ENCODE data around the gene WNT10A.
"Not testable (repeated sequence)": the region's sequence is repeated elsewhere in the genome, so short reads cannot be mapped to it uniquely, and the experiment has no call there.

The WNT10A gene

DNA sequence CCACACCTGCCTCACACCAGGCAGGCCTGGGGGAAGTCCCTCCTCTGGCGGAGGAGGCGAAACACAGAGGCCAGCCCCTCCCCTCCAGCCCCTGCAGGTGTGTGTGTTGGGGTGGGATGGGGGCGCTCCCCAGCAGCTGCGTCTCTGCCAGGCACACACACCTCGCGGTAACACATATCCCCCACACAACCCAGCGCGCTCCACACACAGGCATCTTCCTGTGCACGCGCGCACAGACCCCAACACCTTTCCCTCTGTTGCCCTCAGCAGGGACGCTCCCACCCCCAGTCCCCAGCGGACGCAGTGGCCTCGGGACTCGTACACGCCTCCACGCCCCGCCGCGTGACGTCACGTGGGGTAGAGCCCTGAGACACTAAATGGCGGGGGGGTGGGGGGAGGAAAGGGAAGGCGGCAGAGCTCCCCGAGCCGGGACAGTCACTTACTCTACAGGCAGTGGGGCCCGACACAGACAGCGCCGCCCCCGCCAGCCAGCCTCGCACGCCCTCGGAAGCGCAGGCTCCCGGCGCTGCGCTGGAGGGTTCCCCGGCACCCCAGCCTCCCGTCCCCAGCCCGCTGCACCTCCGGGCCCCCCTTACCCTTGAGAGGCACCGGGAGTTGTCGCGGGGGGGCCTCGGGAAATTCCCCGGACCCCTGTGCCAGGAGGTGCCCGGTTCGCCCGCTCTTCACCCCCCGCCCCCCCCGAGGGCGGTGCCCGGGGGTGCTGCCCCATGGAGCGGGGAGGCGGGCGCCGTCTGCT is at the start of gene WNT10A:
WNT10A (plus strand) TSS at position 751 of the 757 bp plus-strand sequence. CDS start 144 bp downstream, outside the sequence.
- DNase-seq, result peak; percentile 31

DNA sequence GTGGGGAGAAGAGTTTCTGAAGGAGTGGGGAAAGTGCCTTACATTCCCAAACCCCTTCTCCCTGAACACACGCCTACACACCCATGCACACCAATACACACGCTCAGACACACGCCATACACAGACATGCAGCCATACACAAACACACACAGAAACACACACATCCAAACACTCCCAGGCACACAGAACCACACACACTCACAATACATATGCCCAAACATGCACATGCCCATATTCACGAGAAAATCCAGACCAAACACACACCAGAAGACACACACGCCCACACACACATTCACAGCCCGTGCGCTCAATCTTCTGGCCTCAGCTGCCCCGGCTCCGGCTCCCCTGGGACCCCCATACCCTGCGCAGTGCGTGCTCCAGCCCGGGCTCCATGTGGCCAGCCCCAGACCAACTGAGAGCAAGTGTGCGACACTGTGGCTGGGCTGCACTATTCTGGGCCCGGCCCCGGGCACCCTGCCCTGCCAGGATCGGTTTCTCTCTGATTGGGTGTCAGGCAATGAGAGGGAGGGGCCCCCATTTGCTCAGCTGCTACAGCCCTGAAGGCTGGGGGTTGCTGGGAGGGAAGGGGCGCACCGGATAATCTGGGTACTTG is 49.2 kb upstream of the WNT10A start, which contains the start of gene PRKAG3:
PRKAG3 (minus strand) TSS at position 426 of the 613 bp plus-strand sequence.
- no peak for DNase-seq

DNA sequence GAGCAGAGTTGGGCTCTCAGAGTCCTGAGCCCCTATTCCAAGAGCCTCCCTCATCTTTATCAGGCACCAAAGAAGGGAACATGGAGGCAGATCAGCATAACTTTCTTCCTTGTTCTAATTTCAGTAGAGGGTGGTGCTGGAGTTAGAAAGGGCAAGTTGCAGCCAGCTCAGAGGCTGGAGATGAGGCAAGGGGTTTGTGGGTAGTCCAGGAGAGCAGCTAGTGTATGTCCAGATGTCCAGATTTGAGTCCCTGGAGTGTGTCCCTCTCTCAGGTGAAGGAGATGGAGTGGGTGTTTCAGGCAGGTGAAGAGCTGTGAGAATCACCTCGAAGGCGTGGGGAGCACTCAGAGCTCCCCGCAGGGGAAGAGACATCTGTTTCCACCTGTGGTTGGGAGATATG is 48.6 kb upstream of the WNT10A start:
- DNase-seq, result no peak

DNA sequence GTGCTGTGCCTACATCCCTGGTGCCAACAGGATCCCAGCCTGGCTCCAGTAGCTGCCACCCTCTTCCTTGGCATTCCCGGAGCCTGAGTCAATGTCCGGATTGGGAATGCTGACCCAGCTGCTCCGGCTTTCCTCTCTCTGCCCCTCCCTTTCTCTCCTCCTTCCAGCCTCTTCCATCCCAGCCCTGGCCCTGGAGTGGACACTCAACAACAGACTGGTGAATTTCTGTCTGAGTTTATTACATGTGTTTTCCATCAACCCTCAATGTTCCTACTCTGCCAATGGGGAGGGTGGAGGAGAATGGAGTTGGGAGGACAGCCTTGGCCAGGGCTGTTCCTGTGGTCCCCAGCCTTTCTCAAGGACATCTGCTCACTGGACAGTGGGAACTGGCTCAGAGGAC is 48.1 kb upstream of the WNT10A start:
- DNase-seq, result no peak

DNA sequence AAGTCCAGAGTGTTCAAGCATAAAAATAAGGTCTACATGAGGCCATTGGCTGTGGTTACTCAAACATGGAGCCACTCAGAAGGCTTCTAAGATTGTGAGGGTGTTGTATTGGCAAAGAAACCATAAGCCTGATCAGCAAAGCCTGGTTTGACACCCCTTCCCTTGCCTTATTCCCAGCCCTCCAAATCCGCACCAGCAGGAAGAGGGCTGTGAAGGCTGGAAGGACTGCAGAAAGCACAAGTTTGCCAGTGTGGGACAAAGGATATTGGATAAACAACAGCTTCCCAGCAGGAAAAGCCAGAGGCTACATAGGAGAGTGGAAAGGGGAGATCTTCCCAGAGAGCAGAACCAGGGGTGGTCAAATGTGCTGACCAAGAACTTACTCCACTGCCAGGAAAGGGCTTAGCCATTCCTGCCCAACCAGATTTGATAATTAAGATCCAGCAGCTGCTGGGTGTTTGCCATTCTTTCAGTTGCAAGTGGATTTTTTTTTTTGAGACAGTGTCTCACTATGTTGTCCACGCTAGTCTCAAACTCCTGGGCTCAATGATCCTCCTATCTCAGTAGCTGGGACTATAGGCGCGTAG is 47.5 kb upstream of the WNT10A start:
- DNase-seq, result no peak

DNA sequence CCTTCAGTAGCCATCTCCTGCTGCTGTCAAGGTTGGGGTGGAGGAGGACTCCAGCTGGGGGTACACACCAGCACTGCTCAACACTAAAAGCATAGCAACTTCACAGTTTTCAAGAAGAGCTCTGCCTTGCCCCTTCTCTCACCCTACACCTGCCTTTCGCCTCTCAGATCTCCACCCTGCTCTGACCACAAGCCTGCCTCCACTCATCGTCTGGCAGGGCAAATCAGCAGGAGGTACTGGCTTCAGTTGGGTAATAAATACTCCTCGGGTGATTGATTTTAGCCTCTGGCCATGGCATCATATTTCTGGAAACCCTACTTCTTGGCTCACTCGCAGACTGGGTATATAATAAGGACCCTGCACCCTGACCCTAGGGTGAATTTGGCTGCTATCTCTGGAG is 46.0 kb upstream of the WNT10A start:
- no peak for DNase-seq

DNA sequence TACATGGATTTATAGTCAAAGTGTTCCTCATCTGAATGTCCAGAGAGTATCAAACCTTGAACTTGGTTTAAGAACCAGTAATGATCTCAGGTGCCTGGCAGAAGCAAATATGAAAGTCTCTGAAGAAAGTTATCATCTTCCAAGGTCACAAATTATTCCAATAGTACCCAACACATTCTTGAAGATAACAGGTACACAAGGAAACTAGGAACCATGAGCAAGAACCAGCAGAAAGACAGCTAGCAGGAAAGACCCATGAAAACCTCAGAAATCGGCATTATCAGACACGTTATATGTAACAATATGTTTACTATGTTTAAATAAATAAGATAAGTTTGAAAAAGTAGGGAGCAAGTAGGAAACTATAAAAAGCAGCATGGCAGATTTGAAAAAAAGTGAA is 43.2 kb upstream of the WNT10A start:
- no peak for DNase-seq

DNA sequence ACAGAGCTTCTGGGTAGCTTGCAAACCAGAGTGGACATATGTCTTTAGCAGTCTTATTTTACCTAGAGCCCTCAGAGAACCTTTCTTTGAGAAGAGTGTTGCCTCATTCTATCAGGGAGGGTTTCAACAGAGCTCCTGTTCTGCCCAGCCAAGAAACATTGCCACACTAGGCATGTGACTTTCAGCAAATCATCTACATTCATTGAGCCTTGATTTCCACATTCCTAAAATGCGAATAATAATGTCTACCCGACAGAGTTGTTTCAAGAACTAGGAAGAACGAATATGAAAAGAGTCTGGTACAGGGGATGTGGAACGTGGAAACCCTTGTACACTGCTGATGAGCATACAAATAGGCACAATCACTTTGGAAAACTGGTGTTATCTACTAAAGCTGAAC is 41.2 kb upstream of the WNT10A start:
- peak; percentile 67 for DNase-seq

DNA sequence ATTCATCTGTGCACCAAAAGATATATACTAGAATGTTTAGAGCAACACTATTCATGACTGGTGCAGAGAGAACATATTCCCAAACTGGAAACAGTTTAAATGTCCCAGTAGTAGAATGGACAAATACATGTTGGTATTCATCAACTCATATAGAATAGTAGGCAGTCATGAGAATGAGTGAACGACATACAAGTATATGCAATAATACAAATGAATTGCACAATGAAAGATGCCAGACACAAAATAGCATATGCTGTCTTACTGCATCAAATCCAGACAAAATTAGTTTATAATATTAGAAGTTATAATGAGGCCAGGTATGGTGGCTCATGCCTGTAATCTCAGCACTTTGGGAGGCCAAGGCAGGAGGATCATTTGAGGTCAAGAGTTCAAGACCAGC is 40.8 kb upstream of the WNT10A start:
- no peak for DNase-seq

DNA sequence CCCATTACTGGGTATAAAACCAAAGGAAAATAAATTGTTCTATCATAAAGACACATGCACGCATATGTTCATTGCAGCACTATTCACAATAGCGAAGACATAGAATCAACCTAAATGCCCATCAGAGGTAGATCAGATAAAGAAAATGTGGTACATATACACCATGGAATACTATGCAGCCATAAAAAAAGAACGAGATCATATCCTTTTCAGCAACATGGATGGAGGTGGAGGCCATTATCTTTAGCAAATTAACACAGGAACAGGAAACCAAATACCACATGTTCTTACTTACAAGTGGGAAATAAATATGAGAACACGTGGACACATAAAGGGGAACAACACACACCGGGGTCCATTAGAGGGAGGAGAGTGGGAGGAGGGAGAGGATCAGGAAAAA is 36.3 kb upstream of the WNT10A start:
- not testable (repeated sequence) for DNase-seq

DNA sequence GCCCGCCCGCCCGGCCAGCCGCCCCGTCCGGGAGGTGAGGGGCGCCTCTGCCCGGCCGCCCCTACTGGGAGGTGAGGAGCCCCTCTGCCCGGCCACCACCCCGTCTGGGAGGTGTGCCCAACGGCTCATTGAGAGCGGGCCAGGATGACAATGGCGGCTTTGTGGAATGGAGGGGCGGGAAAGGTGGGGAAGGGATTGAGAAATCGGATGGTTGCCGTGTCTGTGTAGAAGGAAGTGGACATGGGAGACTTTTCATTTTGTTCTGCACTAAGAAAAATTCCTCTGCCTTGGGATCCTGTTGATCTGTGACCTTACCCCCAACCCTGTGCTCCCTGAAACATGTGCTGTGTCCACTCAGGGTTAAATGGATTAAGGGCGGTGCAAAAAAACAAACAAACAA is 33.7 kb upstream of the WNT10A start:
- not testable (repeated sequence) for DNase-seq

DNA sequence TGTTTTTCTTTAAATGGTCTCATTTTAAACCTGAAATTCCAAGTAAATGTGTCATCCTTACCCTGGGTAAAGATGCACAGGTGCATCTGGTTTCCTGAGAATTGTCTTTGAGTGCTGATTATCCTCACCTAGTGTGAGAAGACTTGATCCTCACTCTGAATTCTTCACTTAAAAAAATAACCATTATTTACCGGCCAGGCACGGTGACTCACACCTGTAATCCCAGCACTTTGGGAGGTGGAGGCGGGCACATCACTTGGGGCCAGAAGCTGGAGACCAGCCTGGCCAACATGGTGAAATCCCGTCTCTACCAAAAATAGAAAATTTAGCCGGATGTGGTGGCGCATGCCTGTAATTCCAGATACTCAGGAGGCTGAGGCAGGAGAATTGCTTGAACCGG is 30.9 kb upstream of the WNT10A start:
- DNase-seq, result no peak

DNA sequence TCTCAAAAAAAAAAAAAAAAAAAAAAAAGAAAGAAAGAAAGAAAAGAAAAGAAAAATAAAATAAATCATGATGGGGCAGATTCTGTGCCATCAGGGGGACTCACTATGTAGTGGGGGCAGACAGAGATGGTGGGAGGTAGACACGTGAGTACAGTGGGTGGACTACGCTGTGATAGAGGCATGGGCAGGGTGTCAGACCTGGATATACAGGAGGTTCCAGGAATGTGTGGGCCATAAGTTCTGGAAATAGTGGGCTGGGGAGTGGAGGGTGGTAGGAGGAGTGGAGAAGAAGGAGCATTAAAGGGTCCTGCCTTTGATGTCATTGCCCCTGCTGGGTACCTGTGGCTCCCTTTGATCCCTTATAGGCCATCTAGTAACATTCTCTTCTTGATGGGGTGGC is 29.9 kb upstream of the WNT10A start:
- no peak for DNase-seq

DNA sequence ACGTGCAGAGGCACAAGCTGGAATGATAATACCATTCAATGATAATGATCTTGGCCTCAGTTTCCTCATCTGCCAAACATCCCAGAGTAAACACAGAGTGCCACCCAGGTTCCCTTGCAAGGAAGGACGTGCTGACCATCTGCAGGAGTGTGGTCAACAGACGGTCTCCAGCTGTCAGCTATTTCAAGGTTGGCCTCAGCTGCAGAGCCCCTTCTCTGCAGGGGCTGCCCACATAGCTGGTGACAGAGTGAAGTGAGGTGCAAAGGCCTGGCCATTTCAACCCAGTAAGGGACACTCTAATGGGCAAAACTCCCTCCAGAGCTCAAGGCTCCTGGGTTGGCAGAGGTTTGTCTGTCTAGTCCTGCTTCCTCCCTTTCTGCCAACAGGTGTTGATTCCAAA is 29.4 kb upstream of the WNT10A start:
- DNase-seq, result no peak

DNA sequence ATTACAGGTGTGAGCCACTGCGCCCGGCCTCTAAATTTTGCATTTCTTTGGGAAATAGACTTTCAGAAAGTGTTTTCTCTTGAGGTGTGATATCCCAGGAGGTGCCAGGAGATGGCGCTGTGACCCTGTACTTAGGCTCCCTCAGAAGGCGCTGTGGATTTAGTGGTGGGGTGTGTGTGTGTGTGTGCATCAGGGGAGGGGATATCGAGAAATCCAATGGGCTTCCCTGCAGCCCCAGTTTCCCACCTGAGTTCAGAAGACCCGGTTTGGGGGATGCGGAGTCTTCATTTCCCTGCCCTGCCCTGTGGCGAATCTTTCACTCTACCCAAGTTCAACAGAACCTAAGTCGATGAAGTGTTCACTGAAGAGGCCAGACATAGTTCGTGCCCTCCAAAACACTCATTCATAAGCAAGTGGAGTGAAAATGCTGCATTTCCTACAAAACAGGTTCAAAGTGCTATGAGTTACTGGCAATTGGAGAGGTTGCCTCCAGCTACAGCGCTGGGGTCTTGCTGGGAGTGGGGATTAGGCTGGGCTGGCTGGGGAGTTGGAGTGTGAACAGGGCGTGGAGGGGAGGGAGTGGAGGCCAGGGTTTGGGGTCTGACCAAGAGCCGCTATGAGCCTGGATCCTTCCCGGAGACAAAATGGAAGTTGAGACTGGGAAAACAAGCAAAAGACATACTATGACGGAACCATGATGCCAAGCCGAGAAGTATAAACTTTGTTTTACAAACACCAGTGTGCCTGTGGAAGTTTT is 27.6 kb upstream of the WNT10A start:
- DNase-seq, result peak; percentile 76

DNA sequence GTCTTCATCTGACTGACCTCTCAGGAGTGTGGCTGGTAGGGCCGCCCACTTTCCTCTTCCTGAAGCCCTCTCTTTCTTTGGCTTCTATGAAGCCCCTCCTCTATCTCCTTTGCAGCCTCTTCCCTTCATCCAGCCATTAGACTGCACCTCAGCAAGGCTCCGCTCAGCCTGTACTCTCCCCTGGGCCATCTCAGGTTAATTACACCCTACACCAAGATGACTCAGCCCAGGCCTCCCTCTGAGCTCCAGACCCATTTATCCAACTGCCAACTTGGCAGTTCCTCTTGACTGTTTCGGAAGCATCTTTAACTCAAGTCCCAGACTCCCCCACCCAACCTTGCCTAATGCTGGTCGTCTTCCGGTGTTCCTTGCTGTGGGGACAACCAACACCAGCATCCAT is 26.9 kb upstream of the WNT10A start:
- DNase-seq, result no peak

DNA sequence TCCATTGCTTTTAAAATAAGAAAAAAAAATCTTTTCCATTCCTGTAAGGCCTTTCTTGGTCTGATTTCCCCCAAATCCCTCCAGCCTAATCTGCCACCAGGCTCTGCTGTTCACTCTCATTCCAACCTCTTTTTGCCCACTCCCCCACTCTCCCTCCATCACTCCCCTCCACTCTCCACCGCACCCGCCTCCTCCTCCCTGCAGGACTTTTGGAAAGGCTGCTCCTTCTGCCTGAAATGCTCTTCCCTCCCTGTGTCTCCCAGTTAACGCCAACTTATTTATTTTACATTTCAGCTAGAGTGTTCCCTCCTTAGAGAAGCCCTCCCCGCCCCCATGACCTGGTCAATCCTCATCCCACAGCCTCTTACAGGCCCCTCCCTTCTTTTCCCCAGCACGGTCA is 25.8 kb upstream of the WNT10A start:
- no peak for DNase-seq

DNA sequence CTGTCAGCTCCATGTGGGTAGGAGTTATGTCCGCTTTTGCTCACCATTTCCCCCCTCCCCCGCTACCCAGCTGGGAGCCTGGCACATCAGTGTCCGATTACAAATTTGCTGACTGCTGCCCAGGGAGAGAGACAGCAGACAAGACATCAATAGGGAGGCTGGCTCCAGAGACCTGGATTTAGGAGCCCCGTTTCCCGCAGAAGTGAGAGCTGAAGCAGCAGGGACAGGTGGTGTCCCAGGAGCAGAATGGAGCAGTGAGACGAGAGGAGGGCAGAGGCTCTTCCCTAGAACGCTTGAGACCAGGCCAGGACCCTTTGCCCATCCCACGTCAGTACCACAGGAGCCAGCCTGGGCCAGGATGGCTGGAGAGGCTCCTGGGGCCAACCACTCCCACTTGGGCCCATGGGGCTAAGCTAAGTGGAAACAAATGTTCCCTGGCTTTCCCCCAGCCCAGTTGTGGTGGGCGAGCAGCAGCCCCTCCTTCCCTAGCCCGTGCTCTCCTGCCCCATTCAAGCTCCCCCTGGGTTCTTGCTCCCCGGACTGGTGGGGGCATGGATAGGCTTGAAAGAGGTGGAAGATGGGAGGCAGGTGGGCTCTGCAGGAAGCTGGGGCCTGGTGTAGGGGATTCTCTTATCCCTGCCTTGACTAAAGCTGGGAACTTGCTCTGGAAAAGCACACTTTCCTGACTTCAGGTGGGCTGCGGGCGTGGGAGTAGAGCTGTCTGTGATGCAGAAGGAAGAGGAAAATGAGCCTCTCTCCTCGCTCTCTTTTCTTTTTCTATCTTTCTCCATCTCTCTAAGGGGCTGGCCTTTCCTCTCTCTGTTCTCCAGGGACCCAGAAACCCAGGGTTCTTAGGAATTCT is 25.1 kb upstream of the WNT10A start:
- no peak for DNase-seq

DNA sequence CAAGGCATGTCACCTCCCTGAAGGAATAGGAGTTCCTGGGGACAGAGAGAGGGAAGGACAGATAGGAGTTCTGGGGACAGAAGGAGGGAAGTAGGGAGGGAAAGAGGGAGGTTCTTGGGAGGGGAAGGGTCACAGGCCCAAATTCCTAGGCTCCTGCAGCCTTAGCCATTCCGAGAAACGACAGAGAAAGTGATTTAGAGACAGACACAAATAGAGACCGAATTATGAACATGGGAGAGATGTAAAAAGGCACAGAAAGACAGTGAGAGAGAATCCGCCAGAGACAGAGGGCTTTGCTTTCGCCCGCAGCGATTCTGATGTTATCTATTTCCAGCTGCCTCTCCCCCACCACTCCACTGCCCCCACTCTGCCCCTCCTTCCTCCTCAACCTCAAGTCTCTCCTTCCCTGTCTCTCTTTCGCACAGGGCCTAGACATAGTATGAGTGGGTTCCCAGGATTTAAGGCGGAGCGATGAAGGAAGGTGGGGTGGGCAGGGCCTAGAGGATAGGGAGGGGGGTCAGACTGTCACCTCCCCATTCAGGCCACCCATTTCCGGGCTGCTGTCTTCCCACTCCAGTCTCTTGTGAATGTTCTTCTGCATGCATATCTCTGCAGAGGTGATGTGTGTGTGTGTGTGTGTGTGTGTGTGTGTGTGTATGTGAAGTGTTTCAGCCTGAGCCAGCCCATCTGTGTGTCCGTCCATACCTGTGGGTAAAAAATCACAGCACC is 24.3 kb upstream of the WNT10A start:
- DNase-seq, result no peak

DNA sequence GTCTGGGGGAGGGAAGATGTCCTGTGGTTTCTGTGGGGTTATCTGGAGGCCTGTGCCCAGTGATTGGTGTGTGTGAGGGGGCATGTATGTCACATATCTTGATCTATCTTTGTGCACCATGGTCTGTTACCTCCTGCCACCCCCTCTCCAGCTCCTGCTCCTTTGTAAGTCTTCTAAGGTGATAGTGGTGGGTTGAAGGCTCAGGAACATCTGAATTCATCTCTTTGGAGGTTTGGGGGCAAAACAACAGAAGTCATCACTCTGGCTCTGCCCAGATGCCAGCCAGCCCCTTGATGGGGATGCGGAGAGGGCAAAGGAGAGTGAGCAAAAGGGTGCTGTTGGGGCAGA is 23.8 kb upstream of the WNT10A start:
- no peak for DNase-seq

DNA sequence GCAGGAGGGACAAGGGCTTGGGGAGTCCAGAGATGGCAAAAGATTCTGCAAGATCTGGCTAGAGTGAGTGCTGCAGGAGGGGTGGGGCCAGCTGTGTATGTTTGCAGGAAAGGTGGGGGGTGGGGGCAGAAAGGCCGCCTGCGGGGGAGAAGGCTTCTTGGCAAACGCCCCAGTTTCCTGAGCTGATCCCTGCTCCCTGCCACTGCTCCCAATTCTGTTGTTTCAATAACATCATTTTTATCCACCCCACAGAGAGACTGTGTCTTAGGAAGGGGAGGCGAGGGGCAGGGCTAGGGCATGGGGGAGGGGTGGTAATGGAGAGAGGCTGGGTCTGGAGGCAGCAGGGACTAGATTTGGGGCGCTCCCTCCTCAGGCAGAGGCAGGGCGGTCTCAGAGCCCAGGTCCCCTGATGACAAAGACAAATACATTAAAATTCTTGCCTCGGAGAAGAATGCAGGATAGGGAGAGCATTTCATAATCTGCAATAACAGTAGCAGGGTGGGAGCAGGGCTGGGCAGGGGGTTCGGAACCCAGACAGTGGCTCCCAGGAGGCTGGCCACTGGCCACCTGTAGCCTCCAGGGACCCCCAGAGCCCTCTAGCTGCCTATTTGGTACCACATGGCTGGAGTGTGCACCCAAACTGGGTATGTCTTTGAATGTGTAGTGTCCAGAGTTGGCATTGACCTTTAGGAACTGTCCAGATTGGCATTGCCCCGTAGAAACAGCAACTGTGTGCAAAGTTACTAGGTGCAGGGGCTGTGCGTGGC is 23.1 kb upstream of the WNT10A start:
- no peak for DNase-seq

Measured in suppressor macrophage treated with lipopolysaccharide for 4 hours (primary cell).